HG03457 (cell line): ENCODE data around the gene CAB39L.
"Not testable (repeated sequence)": the region's sequence is repeated elsewhere in the genome, so short reads cannot be mapped to it uniquely, and the experiment has no call there.

Source experiments
- ATAC-seq: cut with Tn5 transposase; IDR thresholded peaks from one replicate; pipeline ENCODE4 v1.9.1; 2021; ENCODE audit warnings: moderate number of reproducible peaks; ENCODE audit not compliant: unreplicated experiment

Gene CAB39L

GRCh38 chr13:49294723-49295122, 149.1 kb downstream of the CAB39L start:
- not testable (repeated sequence) for ATAC-seq

GRCh38 chr13:49292742-49293486, 150.9 kb downstream of the CAB39L start:
- ATAC-seq = no peak

GRCh38 chr13:49288458-49288857, 155.4 kb downstream of the CAB39L start:
- ATAC-seq = no peak

GRCh38 chr13:49287995-49288394, 155.9 kb downstream of the CAB39L start:
- no peak for ATAC-seq

- no peak for ATAC-seq
Observed at GRCh38 chr13:49279885-49280284, 164.0 kb downstream of the CAB39L start.

- ATAC-seq = no peak
Observed at GRCh38 chr13:49279112-49279511, 164.8 kb downstream of the CAB39L start.

- no peak for ATAC-seq
Observed at GRCh38 chr13:49278211-49278610, 165.7 kb downstream of the CAB39L start.

- no peak for ATAC-seq
Observed at GRCh38 chr13:49272296-49272695, 171.6 kb downstream of the CAB39L start.

GRCh38 chr13:49271264-49271663, 172.6 kb downstream of the CAB39L start:
- no peak for ATAC-seq

GRCh38 chr13:49265822-49266221, 178.0 kb downstream of the CAB39L start:
- ATAC-seq = no peak

- no peak for ATAC-seq
Observed at GRCh38 chr13:49262634-49263033, 181.2 kb downstream of the CAB39L start.

- no peak for ATAC-seq
Observed at GRCh38 chr13:49259586-49259985, 184.3 kb downstream of the CAB39L start.
